Keratinocyte (primary cell): ENCODE results near the gene MYADML2. TPM values are rescaled to one million over a fixed set of nuclear protein-coding genes. Genes with fewer than 3 reads are reported as not detected.

ENCODE experiments used
- DNase-seq: peaks from one replicate; pipeline ENCODE4 v3.0.0-alpha.2; 2011; ENCODE audit warnings: low read depth, missing footprints, low spot score
- FAIRE-seq: peaks from 2 replicates; lab custom pipeline; 2011; peaks lifted over from hg19 to GRCh38; lab: Jason Lieb, UNC
- H2AFZ ChIP-seq: 2 replicates; pipeline ENCODE4 v1.6.0; 2012; ENCODE audit warnings: low read length, control low read depth, inconsistent platforms; ENCODE audit not compliant: control insufficient read depth
- H3K27ac ChIP-seq: 2 replicates; pipeline ENCODE4 v1.5.1; 2011; ENCODE audit warnings: low read length; ENCODE audit not compliant: control insufficient read depth, insufficient read depth
- H3K27me3 ChIP-seq: 3 replicates; pipeline ENCODE4 v1.6.0; 2011; ENCODE audit warnings: low read length; ENCODE audit not compliant: control insufficient read depth, insufficient read depth; ENCODE audit errors: extremely low read depth
- H3K36me3 ChIP-seq, 2 experiments: 2 replicates in 1 of 2; 3 replicates in 1 of 2; pipeline ENCODE4 v1.5.1; 2011; ENCODE audit warnings: low read length in 2 of 2, mild to moderate bottlenecking in 1 of 2; ENCODE audit not compliant: control insufficient read depth in 2 of 2, insufficient read depth in 2 of 2; ENCODE audit errors: extremely low read depth in 1 of 2
- H3K4me1 ChIP-seq: 3 replicates; pipeline ENCODE4 v1.5.1; 2011; ENCODE audit warnings: low read length; ENCODE audit not compliant: control insufficient read depth, insufficient read depth; ENCODE audit errors: extremely low read depth
- H3K4me2 ChIP-seq: 3 replicates; pipeline ENCODE4 v1.6.0; 2011; ENCODE audit warnings: low read depth, low read length; ENCODE audit not compliant: control insufficient read depth, insufficient read depth; ENCODE audit errors: extremely low read depth
- H3K4me3 ChIP-seq, 3 experiments: fragments of 200-600 bp in 1 of 3; sonication (generic) in 1 of 3; 2 replicates in 2 of 3; 3 replicates in 1 of 3; pipeline ENCODE4 v1.5.1; 2011 to 2016; ENCODE audit warnings: low read length in 3 of 3, mild to moderate bottlenecking in 3 of 3, control low read depth in 2 of 3, inconsistent platforms in 1 of 3, low read depth in 1 of 3, mixed read lengths in 1 of 3, mixed run types in 1 of 3, moderate library complexity in 1 of 3; ENCODE audit not compliant: control insufficient read depth in 2 of 3, insufficient read depth in 2 of 3; ENCODE audit errors: extremely low read depth in 1 of 3
- H3K79me2 ChIP-seq: 2 replicates; pipeline ENCODE4 v1.6.0; 2012; ENCODE audit warnings: low read length; ENCODE audit not compliant: control insufficient read depth, insufficient read depth
- H3K9ac ChIP-seq: 3 replicates; pipeline ENCODE4 v1.6.0; 2011; ENCODE audit warnings: low read length; ENCODE audit not compliant: control insufficient read depth, insufficient read depth; ENCODE audit errors: extremely low read depth
- H3K9me1 ChIP-seq: 3 replicates; pipeline ENCODE4 v1.6.0; 2011; ENCODE audit warnings: low read length; ENCODE audit not compliant: control insufficient read depth, insufficient read depth; ENCODE audit errors: extremely low read depth
- H3K9me3 ChIP-seq: 2 replicates; pipeline ENCODE4 v1.5.1; 2012; ENCODE audit warnings: low read depth, low read length; ENCODE audit not compliant: control insufficient read depth
- H4K20me1 ChIP-seq: 3 replicates; pipeline ENCODE4 v1.6.0; 2011; ENCODE audit warnings: low read length; ENCODE audit not compliant: control insufficient read depth, insufficient read depth; ENCODE audit errors: extremely low read depth
- EZH2 ChIP-seq: IDR thresholded peaks from one replicate; pipeline ENCODE4 v1.6.1; 2012; ENCODE audit warnings: inconsistent platforms, mild to moderate bottlenecking, low read length, moderate library complexity
- dilution Hi-C: fragments of 300-500 bp; cut with MboI; formaldehyde crosslinking; loops from one replicate; pipeline ENCODE4 v1.7.0; 2020; ENCODE audit warnings: low sequenced_read_pairs; ENCODE audit not compliant: extremely low pct_ligation_motif_present
- polyA plus RNA-seq, 5 experiments: library from polyadenylated mRNA; depleted of rRNA in 3 of 5; stranded (reverse) in 3 of 5; stranded (forward) in 1 of 5; unstranded in 1 of 5; fragments of >200 nt; gene quantifications; 1 replicate in 1 of 5; 2 replicates in 3 of 5; 3 replicates in 1 of 5; pipeline versions ENCODE4 v1.2.1 to v1.2.3, GENCODE V29; 2011 to 2012; ENCODE audit warnings: missing spikeins in 2 of 5, low read depth in 1 of 5, low replicate concordance in 1 of 5
- TF ChIP-seq, protein P1 (sequence below), 3 experiments: IDR thresholded peaks in 1 of 3; conservative IDR thresholded peaks in 1 of 3; optimal IDR thresholded peaks in 1 of 3; 2 replicates in 2 of 3; 3 replicates in 1 of 3; pipeline versions ENCODE3 to v1.5.1; 2011; ENCODE audit warnings: low read length in 3 of 3, mild to moderate bottlenecking in 3 of 3, moderate library complexity in 2 of 3, control low read depth in 1 of 3, inconsistent platforms in 1 of 3; ENCODE audit not compliant: insufficient read depth in 2 of 3; ENCODE audit errors: extremely low read depth in 1 of 3

Gene MYADML2
- polyA plus RNA-seq, 1 donor (not counting 4 experiments of a cell fraction or from before 2014, with no cell fraction given) = not detected

DNA sequence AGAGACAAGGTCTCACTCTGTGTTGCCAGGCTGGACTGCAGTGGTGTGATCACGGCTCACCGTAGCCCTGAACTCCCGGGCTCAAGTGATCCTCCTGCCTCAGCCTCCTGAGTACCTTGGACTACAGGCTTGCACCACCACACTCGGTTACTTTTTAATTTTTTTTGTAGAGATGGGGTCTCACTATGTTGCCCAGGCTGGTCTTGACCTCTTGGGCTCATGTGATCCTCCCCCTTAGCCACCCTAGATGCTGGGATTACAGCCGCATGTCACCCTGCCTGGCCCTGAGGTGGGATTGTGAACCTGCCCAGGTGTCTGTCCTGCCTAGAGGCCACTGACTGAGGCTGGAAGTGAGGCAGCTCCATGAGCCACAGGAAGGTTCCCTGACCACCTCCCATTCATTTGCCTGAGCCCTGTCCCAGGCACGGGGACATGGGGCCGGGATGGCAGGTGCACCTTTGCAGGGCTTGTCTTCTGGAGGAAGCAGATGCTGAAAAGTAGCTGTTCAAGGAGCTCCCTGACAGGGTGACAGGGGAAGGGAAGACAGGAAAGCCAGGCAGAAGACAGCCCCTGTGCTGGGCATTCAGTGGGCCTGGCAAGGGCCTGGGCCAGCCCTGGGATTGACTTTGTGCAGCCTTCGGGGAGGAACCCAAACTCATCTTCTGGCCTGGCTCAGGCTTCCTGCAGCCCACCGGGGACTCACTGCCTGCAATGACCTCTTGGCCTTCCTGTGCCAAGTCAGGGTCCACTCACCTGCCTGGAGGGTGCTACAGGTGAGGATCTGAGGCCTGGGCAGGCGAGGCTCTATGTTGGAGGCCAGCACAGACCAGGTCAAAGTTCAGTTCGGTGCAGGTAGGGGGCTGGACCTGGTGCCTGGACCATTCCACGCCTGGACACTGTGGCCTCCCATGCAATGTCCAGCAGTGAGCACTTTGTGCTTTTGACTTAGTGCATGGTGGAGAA is 22.1 kb upstream of the MYADML2 start:
- FAIRE-seq (no peak), DNase-seq (no peak)
- no peaks in the 10 kb centered on the region for H4K20me1 ChIP-seq
- H3K9me3 ChIP-seq = no peaks in the 10 kb centered on the region
- peaks cover 40% of the 10 kb centered on the region for H3K27me3 ChIP-seq
- no peak overlapping the region for H3K27ac ChIP-seq
- TF ChIP-seq EZH2 = no peak
- TF ChIP-seq, protein P1, sequence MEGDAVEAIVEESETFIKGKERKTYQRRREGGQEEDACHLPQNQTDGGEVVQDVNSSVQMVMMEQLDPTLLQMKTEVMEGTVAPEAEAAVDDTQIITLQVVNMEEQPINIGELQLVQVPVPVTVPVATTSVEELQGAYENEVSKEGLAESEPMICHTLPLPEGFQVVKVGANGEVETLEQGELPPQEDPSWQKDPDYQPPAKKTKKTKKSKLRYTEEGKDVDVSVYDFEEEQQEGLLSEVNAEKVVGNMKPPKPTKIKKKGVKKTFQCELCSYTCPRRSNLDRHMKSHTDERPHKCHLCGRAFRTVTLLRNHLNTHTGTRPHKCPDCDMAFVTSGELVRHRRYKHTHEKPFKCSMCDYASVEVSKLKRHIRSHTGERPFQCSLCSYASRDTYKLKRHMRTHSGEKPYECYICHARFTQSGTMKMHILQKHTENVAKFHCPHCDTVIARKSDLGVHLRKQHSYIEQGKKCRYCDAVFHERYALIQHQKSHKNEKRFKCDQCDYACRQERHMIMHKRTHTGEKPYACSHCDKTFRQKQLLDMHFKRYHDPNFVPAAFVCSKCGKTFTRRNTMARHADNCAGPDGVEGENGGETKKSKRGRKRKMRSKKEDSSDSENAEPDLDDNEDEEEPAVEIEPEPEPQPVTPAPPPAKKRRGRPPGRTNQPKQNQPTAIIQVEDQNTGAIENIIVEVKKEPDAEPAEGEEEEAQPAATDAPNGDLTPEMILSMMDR (optimal IDR thresholded peaks at IDR 0.05 in 1 of 3, IDR thresholded peaks at IDR 0.05 in 1 of 3, conservative IDR thresholded peaks at IDR 0.05 in 1 of 3; ENCODE audit: extremely low read depth in 1 of 3, insufficient read depth in 2 of 3, low read length in 3 of 3) = no peak
- no peak overlapping the region for H3K4me3 ChIP-seq
- no peak overlapping the region for H3K9ac ChIP-seq
- H3K4me1 ChIP-seq = peaks cover 2% of the 10 kb centered on the region
- dilution Hi-C loops = no loop called here
- no peaks in the 10 kb centered on the region for H3K9me1 ChIP-seq
- no peak overlapping the region for H2AFZ ChIP-seq
- H3K36me3 ChIP-seq = no peaks in the 10 kb centered on the region
- no peaks in the 10 kb centered on the region for H3K79me2 ChIP-seq
- no peak overlapping the region for H3K4me2 ChIP-seq

DNA sequence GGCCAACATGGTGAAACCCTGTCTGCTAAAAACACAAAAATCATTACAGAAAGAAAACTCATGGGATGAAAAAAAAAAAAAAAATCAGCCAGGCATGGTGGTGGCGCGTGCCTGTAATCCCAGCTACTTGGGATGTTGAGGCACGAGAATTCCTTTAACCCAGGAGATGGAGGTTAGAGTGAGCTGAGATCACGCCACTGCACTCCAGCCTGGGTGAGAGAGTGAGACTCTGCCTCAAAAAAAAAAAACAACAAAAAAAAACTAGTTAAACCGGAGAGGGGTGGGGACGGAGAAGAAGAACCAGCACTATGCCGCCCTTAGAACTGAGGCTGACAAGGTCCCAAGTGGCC is 21.3 kb upstream of the MYADML2 start:
- H3K9me1 ChIP-seq = no peaks in the 10 kb centered on the region
- H2AFZ ChIP-seq = no peak overlapping the region
- no peaks in the 10 kb centered on the region for H3K79me2 ChIP-seq
- no peak for FAIRE-seq
- no peak for DNase-seq
- H3K4me1 ChIP-seq = peaks cover 2% of the 10 kb centered on the region
- no peaks in the 10 kb centered on the region for H3K36me3 ChIP-seq
- TF ChIP-seq, protein P1 (optimal IDR thresholded peaks at IDR 0.05 in 1 of 3, IDR thresholded peaks at IDR 0.05 in 1 of 3, conservative IDR thresholded peaks at IDR 0.05 in 1 of 3; ENCODE audit: extremely low read depth in 1 of 3, insufficient read depth in 2 of 3, low read length in 3 of 3) = no peak
- no peak for TF ChIP-seq EZH2
- H3K27ac ChIP-seq = no peak overlapping the region
- H3K27me3 ChIP-seq = peaks cover 47% of the 10 kb centered on the region
- H3K9me3 ChIP-seq = no peaks in the 10 kb centered on the region
- no peak overlapping the region for H3K4me3 ChIP-seq
- H3K4me2 ChIP-seq = peak overlapping the region; percentile 37
- dilution Hi-C loops = no loop called here
- H4K20me1 ChIP-seq = no peaks in the 10 kb centered on the region
- H3K9ac ChIP-seq = no peak overlapping the region
